ENCODE measurements around the gene TWIST2. TPM values are rescaled to one million over a fixed set of nuclear protein-coding genes. Genes with fewer than 3 reads are reported as not detected.

The TWIST2 gene
- total RNA-seq, 2 experiments from 2014 or later = not detected

DNA sequence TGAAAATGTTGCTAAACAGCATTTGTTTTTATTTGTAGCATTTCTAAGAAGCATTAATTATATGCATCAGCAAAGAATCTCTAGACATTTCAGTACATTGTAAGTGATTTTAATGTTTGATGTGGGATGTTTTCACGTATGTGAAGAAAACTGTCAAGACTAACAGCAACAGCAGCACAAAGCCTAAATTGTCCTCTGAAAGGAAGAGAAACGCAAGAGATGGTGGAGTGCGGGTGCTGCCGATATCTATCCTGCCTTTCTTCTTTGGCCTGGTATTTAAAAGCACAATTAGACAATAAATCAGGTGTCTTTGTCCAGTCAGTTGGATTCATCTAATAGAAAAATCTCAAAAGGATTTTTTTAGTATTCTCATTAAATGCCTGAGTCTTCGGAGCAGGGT is 3.1 kb downstream of the TWIST2 start:
- no peak for ATAC-seq (ENCODE audit: poor library complexity)
- Histone ChIP-seq H3K4me1 (ENCODE audit: insufficient read depth, low read length) (peaks cover 10% of the 10 kb centered on the region), H3K36me3 (ENCODE audit: insufficient read depth, low read length) (no peaks in the 10 kb centered on the region), H3K9me3 (ENCODE audit: control insufficient read depth in 1 of 2, insufficient read depth in 1 of 2, low read length in 2 of 2) (peaks cover 0 to 13% of the 10 kb centered on the region in 2 experiments), H3K4me3 (ENCODE audit: low read length) (no peak overlapping the region), H3K27ac (ENCODE audit: low read depth in 1 of 2, low read length in 2 of 2) (no peak overlapping the region), H3K27me3 (ENCODE audit: control insufficient read depth in 1 of 2, insufficient read depth in 2 of 2, low read length in 2 of 2) (peaks cover 24 to 52% of the 10 kb centered on the region in 2 experiments)
- ChIA-PET POLR2A (no interaction called here), CTCF (no interaction called here)
- H3K27ac Mint-ChIP-seq = no peak overlapping the region
- peaks cover 47% of the 10 kb centered on the region for H3K27me3 Mint-ChIP-seq
- H3K4me1 Mint-ChIP-seq (ENCODE audit: low read depth) = no peaks in the 10 kb centered on the region
- TF ChIP-seq, protein P1, sequence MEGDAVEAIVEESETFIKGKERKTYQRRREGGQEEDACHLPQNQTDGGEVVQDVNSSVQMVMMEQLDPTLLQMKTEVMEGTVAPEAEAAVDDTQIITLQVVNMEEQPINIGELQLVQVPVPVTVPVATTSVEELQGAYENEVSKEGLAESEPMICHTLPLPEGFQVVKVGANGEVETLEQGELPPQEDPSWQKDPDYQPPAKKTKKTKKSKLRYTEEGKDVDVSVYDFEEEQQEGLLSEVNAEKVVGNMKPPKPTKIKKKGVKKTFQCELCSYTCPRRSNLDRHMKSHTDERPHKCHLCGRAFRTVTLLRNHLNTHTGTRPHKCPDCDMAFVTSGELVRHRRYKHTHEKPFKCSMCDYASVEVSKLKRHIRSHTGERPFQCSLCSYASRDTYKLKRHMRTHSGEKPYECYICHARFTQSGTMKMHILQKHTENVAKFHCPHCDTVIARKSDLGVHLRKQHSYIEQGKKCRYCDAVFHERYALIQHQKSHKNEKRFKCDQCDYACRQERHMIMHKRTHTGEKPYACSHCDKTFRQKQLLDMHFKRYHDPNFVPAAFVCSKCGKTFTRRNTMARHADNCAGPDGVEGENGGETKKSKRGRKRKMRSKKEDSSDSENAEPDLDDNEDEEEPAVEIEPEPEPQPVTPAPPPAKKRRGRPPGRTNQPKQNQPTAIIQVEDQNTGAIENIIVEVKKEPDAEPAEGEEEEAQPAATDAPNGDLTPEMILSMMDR (IDR thresholded peaks at IDR 0.05) = no peak
- H3K4me3 Mint-ChIP-seq = no peak overlapping the region
- intact Hi-C loops (cut with DNase I, micrococcal nuclease) = no loop called here
- H3K9me3 Mint-ChIP-seq = no peaks in the 10 kb centered on the region
- no peaks in the 10 kb centered on the region for H3K36me3 Mint-ChIP-seq (ENCODE audit: low read depth)
- no peak for DNase-seq

DNA sequence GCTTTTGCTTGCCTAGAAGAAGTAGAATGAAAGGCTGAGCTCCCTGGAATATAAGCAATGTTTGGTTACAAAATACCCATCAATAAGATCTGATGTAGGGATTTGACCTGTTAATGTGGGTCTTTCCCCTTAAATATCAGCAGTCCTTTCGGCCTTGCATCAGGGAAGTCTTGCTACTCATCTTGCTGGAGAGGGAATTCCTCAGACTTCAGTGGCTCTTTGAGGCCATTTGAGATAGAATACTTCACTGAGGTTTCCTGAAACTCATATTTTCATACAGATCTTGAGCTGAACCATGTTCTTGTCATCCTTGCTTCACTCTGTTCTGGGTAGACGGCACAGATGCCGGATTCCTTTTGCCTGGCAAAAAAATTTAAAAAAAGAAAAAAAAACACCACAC is 3.9 kb downstream of the TWIST2 start:
- DNase-seq = no peak
- Histone ChIP-seq H3K9me3 (ENCODE audit: control insufficient read depth in 1 of 2, insufficient read depth in 1 of 2, low read length in 2 of 2) (peaks cover 0 to 10% of the 10 kb centered on the region in 2 experiments), H3K27ac (ENCODE audit: low read depth in 1 of 2, low read length in 2 of 2) (no peak overlapping the region), H3K27me3 (ENCODE audit: control insufficient read depth in 1 of 2, insufficient read depth in 2 of 2, low read length in 2 of 2) (peaks cover 20 to 44% of the 10 kb centered on the region in 2 experiments), H3K4me1 (ENCODE audit: insufficient read depth, low read length) (peaks cover 8% of the 10 kb centered on the region), H3K36me3 (ENCODE audit: insufficient read depth, low read length) (no peaks in the 10 kb centered on the region), H3K4me3 (ENCODE audit: low read length) (no peak overlapping the region)
- H3K36me3 Mint-ChIP-seq (ENCODE audit: low read depth) = no peaks in the 10 kb centered on the region
- no peak for ATAC-seq (ENCODE audit: poor library complexity)
- no peaks in the 10 kb centered on the region for H3K4me1 Mint-ChIP-seq (ENCODE audit: low read depth)
- intact Hi-C loops (cut with DNase I, micrococcal nuclease) = no loop called here
- H3K27me3 Mint-ChIP-seq = peaks cover 43% of the 10 kb centered on the region
- TF ChIP-seq, protein P1 (IDR thresholded peaks at IDR 0.05) = no peak
- no peak overlapping the region for H3K4me3 Mint-ChIP-seq
- no peaks in the 10 kb centered on the region for H3K9me3 Mint-ChIP-seq
- H3K27ac Mint-ChIP-seq = no peak overlapping the region
- POLR2A ChIA-PET = no interaction called here
- CTCF ChIA-PET = no interaction called here

DNA sequence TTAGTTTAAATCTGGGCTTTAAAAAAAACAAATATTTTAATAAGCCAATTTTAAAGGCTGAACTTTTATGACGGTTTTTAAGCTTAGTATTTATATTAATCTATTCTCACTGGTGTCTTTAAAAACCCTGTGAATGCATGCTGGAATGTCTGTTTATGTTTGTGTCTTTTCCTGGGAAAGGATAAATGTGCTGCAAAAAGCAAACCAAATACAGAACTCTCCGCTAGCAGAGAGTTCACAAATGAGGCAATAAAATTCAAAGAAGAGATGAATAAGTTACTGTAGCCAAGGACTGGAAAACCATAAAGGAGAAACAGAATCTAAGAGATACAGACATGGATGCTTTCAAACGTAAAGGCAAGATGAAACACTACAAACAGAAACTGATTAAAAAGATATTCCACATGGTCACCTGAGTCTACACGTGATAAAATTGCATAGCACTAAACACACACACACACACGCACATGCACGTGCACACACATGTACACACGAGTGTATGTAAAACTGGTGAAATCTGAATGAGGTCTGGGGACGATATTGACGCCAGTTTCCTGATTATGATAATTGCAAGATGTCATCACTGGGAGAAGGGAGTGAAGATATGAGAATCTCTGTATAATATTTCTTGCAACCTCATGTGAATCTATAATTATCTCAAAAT is 4.5 kb downstream of the TWIST2 start:
- CTCF ChIA-PET = no interaction called here

More for the DNA sequence above, 4.5 kb downstream of the TWIST2 start:
- Mint-ChIP-seq H3K36me3 (ENCODE audit: low read depth) (no peaks in the 10 kb centered on the region), H3K4me3 (no peak overlapping the region), H3K9me3 (no peaks in the 10 kb centered on the region), H3K27me3 (peaks cover 43% of the 10 kb centered on the region), H3K27ac (no peak overlapping the region), H3K4me1 (ENCODE audit: low read depth) (no peaks in the 10 kb centered on the region)
- H3K4me3 ChIP-seq (ENCODE audit: low read length) = no peak overlapping the region
- POLR2A ChIA-PET = no interaction called here
- ATAC-seq (ENCODE audit: poor library complexity) (no peak), DNase-seq (no peak)
- TF ChIP-seq, protein P1 (IDR thresholded peaks at IDR 0.05) = no peak
- H3K27me3 ChIP-seq (ENCODE audit: control insufficient read depth in 1 of 2, insufficient read depth in 2 of 2, low read length in 2 of 2) = peaks cover 18 to 38% of the 10 kb centered on the region in 2 experiments
- peaks cover 5% of the 10 kb centered on the region for H3K4me1 ChIP-seq (ENCODE audit: insufficient read depth, low read length)
- peaks cover 0 to 15% of the 10 kb centered on the region in 2 experiments for H3K9me3 ChIP-seq (ENCODE audit: control insufficient read depth in 1 of 2, insufficient read depth in 1 of 2, low read length in 2 of 2)
- H3K27ac ChIP-seq (ENCODE audit: low read depth in 1 of 2, low read length in 2 of 2) = no peak overlapping the region
- intact Hi-C loops (cut with DNase I, micrococcal nuclease) = no loop called here
- no peaks in the 10 kb centered on the region for H3K36me3 ChIP-seq (ENCODE audit: insufficient read depth, low read length)
